Neural cell (in vitro differentiated cells): ENCODE data around the gene USP25. TPM values are rescaled to one million over a fixed set of nuclear protein-coding genes. Genes with fewer than 3 reads are reported as not detected.

Experiments used
- H2AFZ ChIP-seq: fragments of 200-600, 300-800 bp; sonication (generic), shearing (Covaris generic); 2 replicates; pipeline ENCODE4 v1.6.0; 2014; ENCODE audit warnings: low read depth, mild to moderate bottlenecking, antibody characterized with exemption, low read length, moderate library complexity
- H3F3A ChIP-seq: fragments of 200-600 bp; shearing (Covaris generic); 2 replicates; pipeline ENCODE4 v1.6.1; 2016; ENCODE audit warnings: mild to moderate bottlenecking, moderate library complexity, mixed read lengths, antibody characterized with exemption, low read length; ENCODE audit not compliant: insufficient read depth, poor library complexity, severe bottlenecking
- H3K27ac ChIP-seq: fragments of 200-600, 300-800 bp; sonication (generic), shearing (Covaris generic); 2 replicates; pipeline ENCODE4 v1.5.1; 2014; ENCODE audit warnings: mild to moderate bottlenecking, low read length, moderate library complexity
- H3K27me3 ChIP-seq: fragments of 300-800, 200-600 bp; sonication (generic), shearing (Covaris generic); 2 replicates; pipeline ENCODE4 v1.6.0; 2014; ENCODE audit warnings: mild to moderate bottlenecking, low read depth, low read length, moderate library complexity; ENCODE audit not compliant: insufficient read depth
- H3K36me3 ChIP-seq: fragments of 300-800, 200-600 bp; sonication (generic), shearing (Covaris generic); 2 replicates; pipeline ENCODE4 v1.5.1; 2014; ENCODE audit warnings: mild to moderate bottlenecking, antibody characterized with exemption, low read length, moderate library complexity; ENCODE audit not compliant: insufficient read depth
- H3K4me2 ChIP-seq: fragments of 300-800, 200-600 bp; sonication (generic), shearing (Covaris generic); 2 replicates; pipeline ENCODE4 v1.6.0; 2014; ENCODE audit warnings: mild to moderate bottlenecking, low read length
- H3K4me3 ChIP-seq: fragments of 300-800, 200-600 bp; sonication (generic), shearing (Covaris generic); 2 replicates; pipeline ENCODE4 v1.5.1; 2014; ENCODE audit warnings: mild to moderate bottlenecking, low read length, moderate library complexity
- H3K79me2 ChIP-seq: fragments of 200-600 bp; shearing (Covaris generic); replicated peaks from 2 replicates; pipeline ENCODE4 v1.6.0; 2014; ENCODE audit warnings: mild to moderate bottlenecking, low read length, moderate library complexity; ENCODE audit not compliant: insufficient read depth
- H3K9ac ChIP-seq: fragments of 300-800, 200-600 bp; sonication (generic), shearing (Covaris generic); 2 replicates; pipeline ENCODE4 v1.6.1; 2016; ENCODE audit warnings: mild to moderate bottlenecking, low read length, mixed read lengths
- H3K9me2 ChIP-seq: fragments of 200-600 bp; shearing (Covaris generic); 2 replicates; pipeline ENCODE4 v1.6.1; 2016; ENCODE audit warnings: mild to moderate bottlenecking, low read length, mixed read lengths; ENCODE audit not compliant: insufficient read depth
- H3K9me3 ChIP-seq: fragments of 200-600, 300-800 bp; sonication (generic), shearing (Covaris generic); 2 replicates; pipeline ENCODE4 v1.6.1; 2016; ENCODE audit warnings: mild to moderate bottlenecking, mixed run types, low read length, moderate library complexity, mixed read lengths
- H4K20me1 ChIP-seq: fragments of 200-600 bp; shearing (Covaris generic); 2 replicates; pipeline ENCODE4 v1.6.1; 2016; ENCODE audit warnings: mild to moderate bottlenecking, mixed run types; ENCODE audit not compliant: insufficient read depth
- CTCF ChIP-seq: fragments of 450-650 bp; IDR thresholded peaks from 2 replicates; pipeline ENCODE4 v1.5.1; 2014; ENCODE audit warnings: antibody characterized with exemption, mild to moderate bottlenecking, moderate library complexity; ENCODE audit not compliant: poor library complexity, severe bottlenecking
- EP300 ChIP-seq: fragments of 450-650 bp; conservative IDR thresholded peaks from 2 replicates; pipeline ENCODE4 v1.6.1; 2014; ENCODE audit warnings: antibody characterized with exemption, mild to moderate bottlenecking, moderate library complexity; ENCODE audit not compliant: poor library complexity, severe bottlenecking
- EZH2 ChIP-seq: fragments of 200-600, 300-800 bp; shearing (Covaris generic), sonication (generic); IDR thresholded peaks from 2 replicates; pipeline ENCODE4 v1.6.1; 2014; ENCODE audit warnings: antibody characterized with exemption, low read length, borderline replicate concordance, mild to moderate bottlenecking; ENCODE audit not compliant: insufficient read depth, poor library complexity, severe bottlenecking
- MXI1 ChIP-seq: fragments of 450-650 bp; conservative IDR thresholded peaks from 2 replicates; pipeline ENCODE4 v1.6.1; 2014; ENCODE audit warnings: antibody characterized with exemption, mild to moderate bottlenecking; ENCODE audit not compliant: poor library complexity, severe bottlenecking
- POLR2AphosphoS5 ChIP-seq: IDR thresholded peaks from 2 replicates; pipeline ENCODE4 v1.6.1; 2012
- RAD21 ChIP-seq: fragments of 450-650 bp; conservative IDR thresholded peaks from 2 replicates; pipeline ENCODE4 v1.6.1; 2014; ENCODE audit warnings: antibody characterized with exemption, mild to moderate bottlenecking, moderate library complexity
- SMC3 ChIP-seq: fragments of 450-650 bp; conservative IDR thresholded peaks from 2 replicates; pipeline ENCODE4 v1.6.1; 2014; ENCODE audit warnings: antibody characterized with exemption, mild to moderate bottlenecking, moderate library complexity; ENCODE audit not compliant: poor library complexity
- TAF1 ChIP-seq: IDR thresholded peaks from 2 replicates; pipeline ENCODE4 v1.6.1; 2012; ENCODE audit warnings: low read depth
- polyA plus RNA-seq: library from polyadenylated mRNA; depleted of rRNA; stranded (reverse); fragments of >200 nt; gene quantifications from 2 replicates; pipeline ENCODE4 v1.2.3, GENCODE V29; 2014
- TF ChIP-seq, protein P1 (sequence below): IDR thresholded peaks from 2 replicates; pipeline ENCODE4 v1.6.1; 2012; ENCODE audit warnings: borderline replicate concordance

Gene USP25
- polyA plus RNA-seq, 1 donor from 2014 or later, result 19.2 TPM

- H2AFZ ChIP-seq, result no peak overlapping the region
- TF ChIP-seq CTCF (no peak), MXI1 (no peak), TAF1 (no peak), EP300 (no peak), POLR2AphosphoS5 (no peak), EZH2 (no peak), SMC3 (no peak), RAD21 (no peak)
- TF ChIP-seq, protein P1, sequence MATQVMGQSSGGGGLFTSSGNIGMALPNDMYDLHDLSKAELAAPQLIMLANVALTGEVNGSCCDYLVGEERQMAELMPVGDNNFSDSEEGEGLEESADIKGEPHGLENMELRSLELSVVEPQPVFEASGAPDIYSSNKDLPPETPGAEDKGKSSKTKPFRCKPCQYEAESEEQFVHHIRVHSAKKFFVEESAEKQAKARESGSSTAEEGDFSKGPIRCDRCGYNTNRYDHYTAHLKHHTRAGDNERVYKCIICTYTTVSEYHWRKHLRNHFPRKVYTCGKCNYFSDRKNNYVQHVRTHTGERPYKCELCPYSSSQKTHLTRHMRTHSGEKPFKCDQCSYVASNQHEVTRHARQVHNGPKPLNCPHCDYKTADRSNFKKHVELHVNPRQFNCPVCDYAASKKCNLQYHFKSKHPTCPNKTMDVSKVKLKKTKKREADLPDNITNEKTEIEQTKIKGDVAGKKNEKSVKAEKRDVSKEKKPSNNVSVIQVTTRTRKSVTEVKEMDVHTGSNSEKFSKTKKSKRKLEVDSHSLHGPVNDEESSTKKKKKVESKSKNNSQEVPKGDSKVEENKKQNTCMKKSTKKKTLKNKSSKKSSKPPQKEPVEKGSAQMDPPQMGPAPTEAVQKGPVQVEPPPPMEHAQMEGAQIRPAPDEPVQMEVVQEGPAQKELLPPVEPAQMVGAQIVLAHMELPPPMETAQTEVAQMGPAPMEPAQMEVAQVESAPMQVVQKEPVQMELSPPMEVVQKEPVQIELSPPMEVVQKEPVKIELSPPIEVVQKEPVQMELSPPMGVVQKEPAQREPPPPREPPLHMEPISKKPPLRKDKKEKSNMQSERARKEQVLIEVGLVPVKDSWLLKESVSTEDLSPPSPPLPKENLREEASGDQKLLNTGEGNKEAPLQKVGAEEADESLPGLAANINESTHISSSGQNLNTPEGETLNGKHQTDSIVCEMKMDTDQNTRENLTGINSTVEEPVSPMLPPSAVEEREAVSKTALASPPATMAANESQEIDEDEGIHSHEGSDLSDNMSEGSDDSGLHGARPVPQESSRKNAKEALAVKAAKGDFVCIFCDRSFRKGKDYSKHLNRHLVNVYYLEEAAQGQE, result no peak
- no peak overlapping the region for H3K4me3 ChIP-seq
- H3K9me2 ChIP-seq, result no peaks in the 10 kb centered on the region
- H3F3A ChIP-seq, result no peaks in the 10 kb centered on the region
- H3K36me3 ChIP-seq, result no peaks in the 10 kb centered on the region
- H3K27me3 ChIP-seq, result no peaks in the 10 kb centered on the region
- no peaks in the 10 kb centered on the region for H4K20me1 ChIP-seq
- no peak overlapping the region for H3K27ac ChIP-seq
- no peak overlapping the region for H3K9ac ChIP-seq
- no peak overlapping the region for H3K4me2 ChIP-seq
- no peaks in the 10 kb centered on the region for H3K79me2 ChIP-seq
- H3K9me3 ChIP-seq, result peaks cover 7% of the 10 kb centered on the region
Measured at GRCh38 chr21:15815285-15815684, 85.5 kb downstream of the USP25 start.

DNA sequence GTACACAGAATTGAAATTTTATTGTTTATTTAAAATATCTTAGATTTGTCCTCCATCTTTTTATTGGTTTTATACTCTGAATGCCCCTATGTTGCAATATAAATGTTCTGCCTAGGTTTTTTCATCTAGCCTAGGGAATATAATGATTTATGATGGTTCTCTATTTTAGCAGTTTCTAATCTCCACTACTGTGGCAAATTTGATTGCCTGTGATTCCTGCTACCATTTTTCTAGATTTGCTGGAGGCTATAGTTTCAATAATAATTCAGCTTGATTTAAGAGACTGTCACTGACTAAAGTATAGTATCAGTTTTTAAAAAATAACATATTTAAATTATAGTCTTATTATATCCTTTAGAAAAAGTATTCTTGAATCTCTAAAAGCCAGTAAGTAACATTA, 90.5 kb downstream of the USP25 start:
- Histone ChIP-seq H2AFZ (no peak overlapping the region), H3F3A (no peaks in the 10 kb centered on the region), H3K36me3 (no peaks in the 10 kb centered on the region), H3K79me2 (no peaks in the 10 kb centered on the region), H4K20me1 (no peaks in the 10 kb centered on the region), H3K4me3 (no peak overlapping the region), H3K9me3 (peaks cover 2% of the 10 kb centered on the region), H3K27me3 (no peaks in the 10 kb centered on the region), H3K9me2 (no peaks in the 10 kb centered on the region), H3K4me2 (no peak overlapping the region), H3K27ac (no peak overlapping the region), H3K9ac (no peak overlapping the region)
- TF ChIP-seq SMC3 (no peak), EZH2 (no peak), MXI1 (no peak), POLR2AphosphoS5 (no peak), CTCF (no peak), RAD21 (no peak), TAF1 (no peak), EP300 (no peak)
- TF ChIP-seq, protein P1, result no peak
